Inferior parietal cortex (tissue), 1 donor: ENCODE results near the gene KCNQ5.
A peak's percentile ranks its signal among the peaks of the same experiment; 100 is the strongest.

Experiments used
- DNase-seq: peaks from one replicate; pipeline ENCODE4 v3.0.0-alpha.2; 2016; ENCODE audit errors: extremely low spot score

Gene KCNQ5

DNA sequence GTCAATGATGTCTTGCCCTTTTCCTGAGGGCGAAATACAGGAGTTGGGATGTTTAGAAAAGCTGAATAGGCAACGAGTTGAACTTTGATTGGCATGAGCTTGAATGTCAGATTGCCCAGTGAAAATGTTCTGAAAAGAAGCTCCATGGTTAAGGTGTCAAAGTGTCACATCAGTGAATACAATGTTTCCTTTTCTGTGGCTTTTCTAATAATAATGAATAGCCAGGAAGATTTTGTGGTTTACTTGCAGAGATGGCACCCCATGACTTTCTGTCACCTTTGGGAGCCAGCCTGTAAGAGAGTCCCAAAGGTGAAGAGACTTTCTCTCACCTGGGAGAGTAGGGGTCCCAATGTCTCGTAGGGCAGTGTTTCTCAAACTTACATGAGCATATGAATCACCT is 119.2 kb downstream of the KCNQ5 start:
- no peak for DNase-seq

GRCh38 chr6:72742001-72742673 is 120.3 kb downstream of the KCNQ5 start:
- DNase-seq: no peak

DNA sequence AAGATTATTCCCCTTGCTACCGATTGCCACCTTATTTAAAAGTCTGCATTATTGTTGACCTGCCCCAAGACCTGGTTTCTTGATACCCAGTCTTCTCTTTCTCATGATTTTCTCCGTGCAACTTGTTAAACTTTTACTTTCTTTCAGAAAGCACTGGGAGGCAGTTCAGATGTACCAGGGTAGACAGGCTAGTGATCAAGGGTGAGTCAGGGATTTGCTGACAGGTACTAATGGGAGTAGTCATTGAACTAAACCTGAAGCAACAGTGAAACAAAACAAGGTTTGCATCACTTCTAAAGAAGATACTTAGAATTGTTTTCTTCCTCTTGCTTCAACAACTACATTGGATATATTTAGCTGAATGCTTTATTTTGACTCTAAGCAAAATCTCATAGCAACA is 124.4 kb downstream of the KCNQ5 start:
- no peak for DNase-seq

DNA sequence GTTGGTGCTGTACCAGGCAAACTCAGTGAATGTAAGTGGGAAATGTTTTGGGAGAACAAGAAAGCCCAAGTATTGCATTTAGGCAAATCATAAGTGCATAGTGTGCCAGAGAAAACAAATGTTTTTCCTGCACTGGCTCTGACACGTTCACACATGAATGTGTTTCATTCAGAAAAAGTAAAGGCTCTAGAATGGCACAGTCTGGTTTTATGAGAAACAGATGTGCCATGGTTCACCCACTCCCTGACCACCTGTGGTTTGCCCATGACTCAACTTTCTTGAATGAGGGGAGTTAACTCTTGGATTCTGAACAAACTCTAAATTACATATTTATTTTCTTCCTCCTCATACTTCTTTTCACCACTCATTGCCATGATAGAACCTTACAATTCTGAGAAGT is 126.9 kb downstream of the KCNQ5 start:
- no peak for DNase-seq

DNA sequence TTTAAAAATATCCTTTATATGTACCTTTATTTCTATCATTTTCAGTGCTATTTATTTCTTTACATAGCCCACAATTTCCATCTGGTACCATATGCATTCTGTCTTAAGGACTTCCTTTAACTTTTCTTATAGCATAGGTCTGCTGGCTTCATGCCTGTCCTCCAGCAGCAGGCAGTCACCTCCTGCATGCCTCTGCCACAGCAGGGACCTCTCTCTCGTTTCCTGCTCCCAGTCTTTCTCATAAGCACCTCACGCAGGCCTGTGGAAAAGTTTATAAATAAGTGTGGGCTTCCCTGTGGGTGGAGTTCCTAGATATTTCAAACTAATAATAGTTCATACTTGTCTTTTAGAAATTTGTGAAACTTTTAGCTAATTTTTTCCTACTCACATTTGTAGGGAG is 133.9 kb downstream of the KCNQ5 start:
- no peak for DNase-seq

- DNase-seq: no peak
Measured at GRCh38 chr6:72757048-72757447, 135.2 kb downstream of the KCNQ5 start.

DNA sequence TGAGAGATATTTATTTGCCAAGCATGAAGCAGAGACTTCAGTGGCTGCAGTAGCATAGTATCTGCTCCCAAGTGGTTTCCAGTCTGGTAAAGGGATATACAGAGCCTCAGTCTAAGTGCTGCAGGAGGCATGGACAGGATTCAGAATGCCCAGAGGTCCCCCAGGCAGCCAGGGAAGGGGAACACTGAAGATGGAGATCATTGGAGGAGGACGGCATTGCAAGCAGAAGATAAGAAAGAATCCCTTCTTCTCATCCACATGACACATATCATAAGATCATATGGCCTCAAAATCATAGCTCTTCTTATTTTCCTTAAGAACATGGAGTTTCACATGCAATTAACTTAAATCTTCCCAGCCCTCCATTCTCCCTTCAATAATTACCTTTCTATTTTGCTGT is 136.1 kb downstream of the KCNQ5 start:
- DNase-seq: no peak

GRCh38 chr6:72758901-72759300 is 137.0 kb downstream of the KCNQ5 start:
- DNase-seq: no peak

DNA sequence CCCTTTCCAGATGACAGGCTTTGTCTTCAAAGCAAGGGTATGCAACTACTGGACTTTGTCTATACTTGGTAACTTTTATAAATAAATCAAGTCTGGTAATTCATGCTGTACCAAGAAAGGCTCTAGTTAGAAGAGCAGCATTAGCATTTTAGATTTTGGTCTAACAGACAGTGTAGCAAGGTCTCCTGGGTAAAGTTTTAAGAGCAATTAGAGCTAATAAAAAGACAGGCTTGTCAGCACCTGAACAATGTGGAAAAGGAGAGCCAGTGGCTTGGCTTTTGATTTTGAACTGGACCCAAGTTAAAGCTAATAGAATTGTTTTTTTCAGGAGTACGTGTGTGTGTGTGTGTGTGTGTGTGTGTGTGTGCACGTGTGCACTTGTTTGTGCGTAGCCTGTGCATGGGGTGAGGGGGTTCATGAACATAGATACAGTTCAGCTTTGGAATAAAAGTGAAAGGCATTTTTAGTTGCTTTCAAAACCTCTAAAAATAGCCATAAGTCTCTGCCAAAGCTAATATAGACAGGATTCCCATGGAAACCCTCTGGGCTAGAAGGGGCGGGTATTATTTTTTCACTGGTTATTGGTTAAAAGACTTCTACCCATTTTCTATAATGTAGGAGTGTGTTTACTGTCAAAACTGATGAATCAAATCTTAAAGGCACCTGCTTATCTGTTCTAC is 138.4 kb downstream of the KCNQ5 start:
- DNase-seq: no peak

GRCh38 chr6:72761761-72762160 is 139.9 kb downstream of the KCNQ5 start:
- no peak for DNase-seq

- no peak for DNase-seq
Measured at GRCh38 chr6:72769459-72770125, 147.7 kb downstream of the KCNQ5 start.

DNA sequence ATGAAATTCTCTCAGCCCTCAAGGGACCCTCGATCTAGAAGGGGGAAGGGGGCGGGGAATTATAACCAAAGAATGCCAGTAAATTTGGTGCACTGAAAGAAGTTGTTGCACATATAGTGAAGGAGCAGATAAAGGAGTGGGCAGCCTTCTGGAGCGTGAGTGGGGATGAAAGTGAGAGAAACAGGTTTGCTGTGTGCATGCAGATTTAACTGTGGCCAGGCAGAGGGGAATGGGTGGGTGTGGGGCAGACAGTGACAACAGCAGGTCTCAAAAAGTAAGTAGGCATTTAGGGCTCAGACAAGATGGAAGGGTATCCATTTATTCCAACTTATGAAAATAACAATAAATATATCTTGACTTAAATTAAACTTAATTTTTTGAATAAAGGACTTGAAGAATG is 149.1 kb downstream of the KCNQ5 start:
- DNase-seq: no peak

DNA sequence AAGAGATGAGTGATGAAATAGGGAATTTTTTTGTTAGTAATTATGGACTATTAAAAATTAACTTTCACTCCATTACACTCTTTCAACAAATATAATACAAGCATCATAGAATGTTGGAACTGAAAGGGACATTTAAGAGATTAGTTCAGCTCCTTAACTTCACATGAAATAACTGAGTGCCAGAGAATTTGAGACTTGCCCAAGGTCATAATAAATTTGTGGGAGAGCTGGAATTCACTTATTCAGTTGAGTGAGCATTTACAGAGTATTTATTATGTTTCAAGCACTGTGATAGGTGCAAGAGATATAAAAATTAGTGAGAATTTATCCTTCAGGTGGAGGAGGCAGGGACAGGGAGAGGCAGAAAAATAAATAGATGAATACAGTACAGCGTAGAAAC is 154.6 kb downstream of the KCNQ5 start:
- DNase-seq: no peak

DNA sequence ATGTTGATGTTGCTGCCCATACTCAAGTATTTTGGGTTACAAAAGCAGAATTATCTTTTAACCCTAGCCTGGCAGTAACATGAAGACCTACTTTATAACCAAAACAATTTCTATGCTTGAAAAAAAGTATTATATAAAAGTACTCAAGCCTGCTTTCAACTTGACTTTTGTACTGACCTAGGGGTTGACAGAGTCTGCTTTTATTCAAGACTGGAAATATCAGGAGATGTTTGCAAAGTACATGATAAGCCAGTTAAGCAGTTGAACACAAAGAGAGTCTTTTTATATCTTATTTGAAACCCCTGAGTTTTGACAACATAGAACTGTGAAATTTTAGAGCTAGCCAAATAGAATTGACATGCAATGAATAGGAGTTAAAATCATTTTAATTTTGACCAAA is 159.8 kb downstream of the KCNQ5 start:
- no peak for DNase-seq

- no peak for DNase-seq
Measured at GRCh38 chr6:72783035-72783434, 161.2 kb downstream of the KCNQ5 start.

GRCh38 chr6:72783666-72784065 is 161.8 kb downstream of the KCNQ5 start:
- DNase-seq: peak; percentile 53

DNA sequence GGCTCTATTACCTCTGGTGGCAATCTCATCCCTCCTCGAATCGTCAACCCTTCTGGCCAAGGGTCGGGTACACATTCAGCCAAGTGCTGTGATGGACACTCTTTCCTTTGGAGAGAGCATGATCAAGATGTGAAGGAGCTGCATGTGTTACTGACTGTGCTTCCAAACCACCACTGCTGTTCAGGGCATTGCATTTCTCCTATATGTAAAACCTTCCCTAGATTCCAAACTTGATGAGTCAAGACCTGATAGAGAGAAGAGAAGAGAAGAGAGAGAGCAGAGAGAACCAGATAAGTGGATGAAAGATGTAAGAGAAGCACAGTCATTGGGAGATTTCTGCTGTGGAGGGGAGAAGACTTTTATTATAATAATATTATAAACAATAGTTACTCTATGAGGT is 162.2 kb downstream of the KCNQ5 start:
- DNase-seq: no peak

- no peak for DNase-seq
Measured at GRCh38 chr6:72784581-72784980, 162.7 kb downstream of the KCNQ5 start.

GRCh38 chr6:72787391-72788031 is 165.6 kb downstream of the KCNQ5 start:
- DNase-seq: no peak

- no peak for DNase-seq
Measured at GRCh38 chr6:72788188-72788587, 166.3 kb downstream of the KCNQ5 start.

- no peak for DNase-seq
Measured at GRCh38 chr6:72789145-72789544, 167.3 kb downstream of the KCNQ5 start.

DNA sequence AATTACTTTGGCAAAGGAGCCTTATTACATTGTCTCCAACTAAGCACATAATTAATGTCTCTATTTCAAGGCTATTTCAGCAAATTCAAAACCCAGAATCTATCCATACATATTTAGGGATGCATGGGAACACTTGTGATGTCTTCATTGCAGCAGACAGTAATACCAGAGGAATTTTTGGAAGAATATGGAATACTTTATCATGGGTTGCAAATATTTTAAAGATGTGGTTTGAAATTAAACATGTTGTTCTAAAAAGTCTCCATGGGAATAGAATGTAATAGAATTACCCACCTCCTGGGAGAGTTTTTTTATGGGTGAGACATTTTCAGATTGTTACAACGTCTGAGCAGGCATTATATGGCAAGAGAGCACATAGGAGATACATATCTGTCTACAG is 170.8 kb downstream of the KCNQ5 start:
- no peak for DNase-seq
